ENCODE data around the gene SLC6A6. TPM values are rescaled to one million over a fixed set of nuclear protein-coding genes. Genes with fewer than 3 reads are reported as not detected.

SLC6A6 gene
- total RNA-seq, 1 experiment from 2014 or later, result 72.6 TPM

- Mint-ChIP-seq H3K36me3 (ENCODE audit: insufficient read depth in 1 of 3, low read depth in 3 of 3) (peaks cover 48 to 66% (median 51%) of the 10 kb centered on the region in 3 experiments), H3K4me3 (no peak overlapping the region), H3K4me1 (peaks cover 3 to 5% of the 10 kb centered on the region in 2 experiments; a peak in 2 of 4 replicates), H3K27ac (no peak overlapping the region), H3K9me3 (no peaks in the 10 kb centered on the region; a peak in 2 of 5 replicates), H3K27me3 (ENCODE audit: low read depth) (no peaks in the 10 kb centered on the region)
- Histone ChIP-seq H4K8ac (replicated peaks; ENCODE audit: insufficient read length, low read depth, low read length) (no peak overlapping the region), H2BK120ac (ENCODE audit: low read depth, low read length, poor library complexity, severe bottlenecking) (no peak overlapping the region), H4K20me1 (ENCODE audit: control insufficient read depth, insufficient read depth, insufficient read length) (peaks cover 3% of the 10 kb centered on the region), H3K56ac (ENCODE audit: insufficient read length, low read depth, low read length) (no peak overlapping the region), H3K23ac (ENCODE audit: insufficient read length, low read depth, low read length) (no peak overlapping the region), H3K27me3 (ENCODE audit: insufficient read depth, low read length) (no peaks in the 10 kb centered on the region), H3K23me2 (ENCODE audit: insufficient read length, low read depth, low read length, poor library complexity, severe bottlenecking) (no peaks in the 10 kb centered on the region), H3K18ac (ENCODE audit: insufficient read length, low read depth, low read length) (no peak overlapping the region), H4K91ac (ENCODE audit: insufficient read length, low read depth, low read length) (no peak overlapping the region), H2AK5ac (ENCODE audit: insufficient read length, low read length) (no peak overlapping the region), H3K4me2 (ENCODE audit: insufficient read depth, insufficient read length, low read length) (no peak overlapping the region), H2BK20ac (ENCODE audit: low read depth, low read length, poor library complexity, severe bottlenecking) (no peak overlapping the region), H2AFZ (ENCODE audit: low read length) (no peak overlapping the region), H3K27ac (ENCODE audit: insufficient read length, low read depth, low read length) (no peak overlapping the region), H2BK15ac (ENCODE audit: low read depth, low read length) (no peak overlapping the region), H3K9ac (ENCODE audit: extremely low read depth, insufficient read length, low read length) (no peak overlapping the region), H4K5ac (ENCODE audit: insufficient read length, low read depth, low read length) (no peak overlapping the region), H3K4ac (ENCODE audit: low read depth, low read length) (no peak overlapping the region), H3K9me3 (ENCODE audit: control insufficient read depth, low read depth, low read length) (no peaks in the 10 kb centered on the region), H3K4me1 (ENCODE audit: insufficient read depth, low read length) (no peaks in the 10 kb centered on the region), H3K79me2 (ENCODE audit: insufficient read depth, low read length) (no peaks in the 10 kb centered on the region; the same call in 1 of the 2 replicates), H3T11ph (ENCODE audit: low read length) (no peak overlapping the region), H3K14ac (ENCODE audit: insufficient read depth, low read length) (no peak overlapping the region), H2BK5ac (ENCODE audit: insufficient read length, low read length) (no peak overlapping the region), H2BK12ac (ENCODE audit: insufficient read length, low read depth, low read length) (no peak overlapping the region), H3K79me1 (ENCODE audit: insufficient read depth, low read depth, low read length, poor library complexity, severe bottlenecking) (peaks cover 4% of the 10 kb centered on the region)
- whole genome bisulfite sequencing (ENCODE audit: extremely low coverage, insufficient read length, low lambda C conversion rate), result no CpG with 5 or more reads among the region's 4 CpGs
- TF ChIP-seq, protein P1, sequence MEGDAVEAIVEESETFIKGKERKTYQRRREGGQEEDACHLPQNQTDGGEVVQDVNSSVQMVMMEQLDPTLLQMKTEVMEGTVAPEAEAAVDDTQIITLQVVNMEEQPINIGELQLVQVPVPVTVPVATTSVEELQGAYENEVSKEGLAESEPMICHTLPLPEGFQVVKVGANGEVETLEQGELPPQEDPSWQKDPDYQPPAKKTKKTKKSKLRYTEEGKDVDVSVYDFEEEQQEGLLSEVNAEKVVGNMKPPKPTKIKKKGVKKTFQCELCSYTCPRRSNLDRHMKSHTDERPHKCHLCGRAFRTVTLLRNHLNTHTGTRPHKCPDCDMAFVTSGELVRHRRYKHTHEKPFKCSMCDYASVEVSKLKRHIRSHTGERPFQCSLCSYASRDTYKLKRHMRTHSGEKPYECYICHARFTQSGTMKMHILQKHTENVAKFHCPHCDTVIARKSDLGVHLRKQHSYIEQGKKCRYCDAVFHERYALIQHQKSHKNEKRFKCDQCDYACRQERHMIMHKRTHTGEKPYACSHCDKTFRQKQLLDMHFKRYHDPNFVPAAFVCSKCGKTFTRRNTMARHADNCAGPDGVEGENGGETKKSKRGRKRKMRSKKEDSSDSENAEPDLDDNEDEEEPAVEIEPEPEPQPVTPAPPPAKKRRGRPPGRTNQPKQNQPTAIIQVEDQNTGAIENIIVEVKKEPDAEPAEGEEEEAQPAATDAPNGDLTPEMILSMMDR (conservative IDR thresholded peaks at IDR 0.05), result no peak
- no peak for DNase-seq
Measured at GRCh38 chr3:14445773-14446172, 43.4 kb downstream of the SLC6A6 start.

Measured in H9 (cell line).